ENCODE data around the gene DHCR7.

DHCR7 gene

DNA sequence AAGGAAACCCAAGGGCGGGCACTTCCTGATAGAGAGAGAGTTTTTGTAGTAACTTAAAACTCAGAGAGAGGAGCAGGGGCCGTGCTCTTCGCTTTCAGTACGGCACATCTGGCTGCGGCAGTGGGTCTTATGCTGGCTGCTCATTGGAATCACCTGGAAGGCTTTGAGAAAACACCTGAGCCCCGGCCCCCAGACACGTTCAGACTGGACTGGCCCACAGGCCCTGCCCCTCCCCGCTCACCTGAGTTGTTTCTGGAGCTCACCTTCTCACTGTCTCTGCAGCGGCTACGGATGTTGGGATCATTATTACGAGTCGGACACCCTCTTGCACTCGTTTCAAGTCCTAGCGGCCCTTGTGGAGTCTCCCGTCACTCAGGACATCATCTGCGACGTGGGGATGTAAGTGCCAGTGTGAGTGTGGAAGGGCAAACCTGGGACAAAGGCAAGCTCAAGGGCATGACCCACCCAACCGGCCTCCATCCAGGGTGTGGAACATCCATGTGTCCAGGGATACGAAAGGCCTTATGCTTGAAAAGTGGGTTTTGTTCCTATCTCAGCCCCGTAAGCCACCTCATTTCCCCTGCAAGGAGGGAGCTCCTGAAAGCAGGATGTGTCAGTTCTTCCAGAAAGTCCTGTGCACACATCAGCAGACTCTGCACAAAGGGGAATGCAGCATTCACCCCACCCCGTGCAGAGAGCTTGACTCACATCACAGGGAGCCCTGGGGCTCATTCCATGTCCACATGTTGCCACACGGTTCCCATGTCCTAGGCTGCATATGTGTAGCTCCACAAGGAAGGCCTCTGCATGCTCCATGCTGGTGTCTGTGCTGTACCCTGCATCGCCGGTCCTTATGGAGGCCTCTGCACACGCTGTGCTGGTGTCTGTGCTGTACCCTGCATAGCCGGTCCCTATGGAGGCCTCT lies 10.2 kb upstream of the DHCR7 start:
- no peak for DNase-seq (ENCODE audit: low read depth, low spot score)

DNA sequence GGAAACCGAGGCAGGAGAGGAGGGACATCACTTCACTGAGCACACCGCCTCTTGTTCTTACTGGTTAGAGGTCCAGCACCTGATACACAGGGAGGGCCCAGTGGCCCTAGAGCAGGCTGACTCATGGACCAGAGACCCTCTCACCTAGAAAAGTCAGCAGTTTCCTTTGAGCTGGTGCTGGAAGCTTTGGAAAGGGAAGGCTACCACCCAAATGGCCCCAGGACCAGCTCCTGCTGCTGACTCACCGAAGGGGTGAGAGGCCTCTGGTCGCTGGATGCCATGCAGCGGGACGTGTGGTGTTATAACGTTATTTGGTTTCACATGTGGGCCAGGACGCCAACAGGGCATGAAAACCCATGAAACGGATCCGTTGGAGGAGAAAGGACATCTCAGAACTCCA lies 8.6 kb upstream of the DHCR7 start:
- no peak for DNase-seq (ENCODE audit: low read depth, low spot score)

GRCh38 chr11:71456294-71456693 lies 8.1 kb upstream of the DHCR7 start:
- DNase-seq (ENCODE audit: low read depth, low spot score), result no peak

DNA sequence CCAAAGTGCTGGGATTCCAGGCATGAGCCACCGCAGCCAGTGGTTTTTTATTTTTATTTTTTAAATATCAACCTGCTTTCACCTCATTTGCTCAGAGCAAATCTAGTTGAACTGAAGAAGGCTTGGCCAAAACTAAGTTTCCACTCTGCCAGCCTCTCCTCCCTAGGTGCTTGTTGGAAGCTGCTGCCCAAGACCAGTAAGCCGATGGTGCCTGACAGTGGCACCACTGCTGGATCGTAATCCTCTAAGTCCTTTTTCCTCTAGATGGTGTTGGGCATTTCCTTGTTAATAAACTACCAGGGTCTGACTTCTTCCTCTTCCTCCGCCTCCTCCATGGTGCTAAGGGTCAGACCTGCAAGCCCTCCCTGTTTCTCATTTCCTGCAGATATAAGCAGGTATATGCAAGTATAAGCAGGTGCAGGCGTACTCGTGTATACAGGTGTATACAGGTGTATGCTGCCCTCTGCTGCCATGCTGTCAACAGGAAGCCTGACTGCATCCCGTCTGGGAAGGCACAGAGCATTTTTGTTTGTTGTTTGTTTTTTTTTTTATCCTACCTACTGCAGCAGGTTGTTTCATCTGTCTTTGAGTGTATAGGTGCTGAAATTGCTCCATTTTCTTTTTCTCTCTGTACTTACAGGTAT lies 6.4 kb upstream of the DHCR7 start:
- DNase-seq (ENCODE audit: low read depth, low spot score), result no peak

DNA sequence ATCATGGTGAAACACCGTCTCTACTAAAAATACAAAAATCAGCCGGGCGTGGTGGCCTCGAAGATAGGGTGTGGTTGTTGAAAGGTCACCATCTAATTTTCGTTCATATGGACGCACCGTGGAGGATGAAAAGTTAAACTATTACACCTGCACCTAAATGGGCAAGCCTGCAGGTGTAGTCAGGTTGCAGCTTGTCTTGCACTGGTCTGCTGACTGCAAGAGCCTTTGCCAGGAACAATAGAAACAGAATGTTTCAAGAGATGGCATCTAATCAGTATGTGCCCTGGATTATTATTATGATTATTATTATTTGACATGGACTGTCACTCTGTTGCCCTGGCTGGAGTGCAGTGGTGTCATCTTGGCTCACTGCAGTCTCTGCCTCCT lies 5.7 kb upstream of the DHCR7 start:
- no peak for DNase-seq (ENCODE audit: low read depth, low spot score)

GRCh38 chr11:71453037-71453917 lies 5.1 kb upstream of the DHCR7 start, which contains the start of gene NADSYN1:
TSS of gene NADSYN1 (plus strand) at chr11:71453203. CDS start at chr11:71453297, 94 bp downstream.
- peak; percentile 85 for DNase-seq (ENCODE audit: low read depth, low spot score)

DNA sequence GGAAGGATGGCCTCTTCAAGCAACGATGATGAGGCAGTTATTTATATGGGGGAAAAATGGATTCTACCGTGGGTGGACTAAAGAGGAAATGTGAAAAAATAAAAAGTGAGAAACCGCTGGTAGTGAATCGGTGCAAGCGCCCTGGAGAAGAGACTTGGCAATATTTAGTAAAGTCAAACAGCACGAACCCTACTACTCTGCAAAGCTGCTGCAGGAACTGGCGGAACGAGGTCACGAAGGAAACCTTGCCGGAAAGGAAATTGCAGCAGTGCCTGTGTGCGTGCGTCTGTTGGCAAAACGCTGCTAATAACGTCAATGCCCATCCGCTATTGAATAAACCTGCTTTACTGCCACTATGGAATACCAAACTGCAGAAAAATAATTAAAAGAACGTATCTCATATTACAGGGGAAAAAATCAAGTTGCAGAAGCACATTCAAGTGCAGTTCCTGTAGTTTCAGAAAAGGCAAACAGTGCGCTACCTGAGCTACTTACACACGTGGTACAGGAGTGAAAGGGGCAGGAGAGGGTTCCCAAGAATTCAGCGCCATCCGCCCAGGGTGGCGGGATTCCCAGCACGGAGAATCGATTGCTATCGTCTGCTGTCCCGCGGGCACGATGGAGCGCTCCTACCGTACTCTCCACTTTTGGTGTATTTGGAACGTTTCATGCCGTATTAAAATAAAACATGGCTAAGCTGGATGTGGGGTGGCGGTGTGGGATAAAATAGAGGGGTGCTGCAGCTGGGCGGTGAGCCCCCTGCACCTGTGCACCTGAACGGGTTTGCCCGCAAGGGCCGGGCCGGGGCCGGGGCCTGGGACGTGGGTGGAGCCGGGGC lies 4.2 kb upstream of the DHCR7 start:
- DNase-seq (ENCODE audit: low read depth, low spot score), result peak; percentile 10

DNA sequence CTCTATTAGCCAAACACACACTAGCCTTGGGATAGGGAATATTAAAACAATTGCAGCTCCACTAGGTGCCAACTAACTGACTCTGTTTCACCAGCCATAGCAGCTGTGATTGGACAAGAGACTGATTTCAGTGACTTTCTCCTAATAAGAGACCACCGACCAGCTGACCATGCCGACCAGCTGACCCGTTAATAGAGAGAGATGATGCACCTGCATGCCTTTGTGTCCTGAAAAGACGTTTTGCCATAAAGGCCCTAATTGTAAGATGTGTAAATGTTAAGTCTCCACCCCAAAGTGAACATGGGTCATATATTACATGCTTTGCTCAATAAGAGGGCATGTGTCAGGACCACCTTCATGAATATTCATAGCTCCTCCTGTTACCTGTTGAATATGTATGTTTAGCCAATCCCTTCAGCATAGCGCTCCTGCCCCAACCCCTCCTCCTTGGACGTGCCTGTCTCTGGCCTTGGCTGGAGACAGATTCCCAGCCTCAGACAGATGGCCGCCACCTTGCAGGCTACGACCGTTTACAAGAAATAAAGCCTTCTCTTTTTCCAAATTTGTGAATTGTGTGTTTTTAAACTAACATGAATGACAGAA lies 3.5 kb upstream of the DHCR7 start:
- no peak for DNase-seq (ENCODE audit: low read depth, low spot score)

GRCh38 chr11:71450939-71451338 lies 2.7 kb upstream of the DHCR7 start:
- no peak for DNase-seq (ENCODE audit: low read depth, low spot score)

- no peak for DNase-seq (ENCODE audit: low read depth, low spot score)
Observed at GRCh38 chr11:71450507-71450906, 2.3 kb upstream of the DHCR7 start.

GRCh38 chr11:71449596-71449995 lies 1.4 kb upstream of the DHCR7 start:
- DNase-seq (ENCODE audit: low read depth, low spot score), result no peak

GRCh38 chr11:71447791-71448256 lies 369 bp downstream of the DHCR7 start:
- DNase-seq (ENCODE audit: low read depth, low spot score), result no peak

GRCh38 chr11:71446942-71447688 lies 1.1 kb downstream of the DHCR7 start:
- no peak for DNase-seq (ENCODE audit: low read depth, low spot score)

GRCh38 chr11:71446150-71446549 lies 2.0 kb downstream of the DHCR7 start:
- no peak for DNase-seq (ENCODE audit: low read depth, low spot score)

DNA sequence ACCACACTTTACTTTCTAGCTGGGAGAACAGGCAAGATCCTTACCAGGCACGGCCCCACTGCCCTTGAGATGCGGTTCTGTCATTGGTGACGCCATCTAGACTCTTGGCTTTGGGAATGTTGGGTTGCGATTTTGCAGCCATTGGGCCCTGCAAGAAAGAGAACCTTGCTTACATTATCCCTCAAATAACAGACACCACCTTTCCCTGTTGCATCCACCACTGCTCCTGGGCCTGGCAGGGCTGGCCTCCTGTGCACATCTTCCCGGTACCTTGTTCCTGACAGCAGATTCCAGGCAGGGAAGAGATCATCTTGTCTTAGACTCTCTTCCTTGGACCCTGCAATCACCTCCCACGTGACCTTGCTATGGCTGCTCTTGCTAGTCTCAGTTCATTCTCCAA lies 3.4 kb downstream of the DHCR7 start:
- DNase-seq (ENCODE audit: low read depth, low spot score), result no peak

GRCh38 chr11:71443736-71444445 lies 4.3 kb downstream of the DHCR7 start:
- no peak for DNase-seq (ENCODE audit: low read depth, low spot score)

DNA sequence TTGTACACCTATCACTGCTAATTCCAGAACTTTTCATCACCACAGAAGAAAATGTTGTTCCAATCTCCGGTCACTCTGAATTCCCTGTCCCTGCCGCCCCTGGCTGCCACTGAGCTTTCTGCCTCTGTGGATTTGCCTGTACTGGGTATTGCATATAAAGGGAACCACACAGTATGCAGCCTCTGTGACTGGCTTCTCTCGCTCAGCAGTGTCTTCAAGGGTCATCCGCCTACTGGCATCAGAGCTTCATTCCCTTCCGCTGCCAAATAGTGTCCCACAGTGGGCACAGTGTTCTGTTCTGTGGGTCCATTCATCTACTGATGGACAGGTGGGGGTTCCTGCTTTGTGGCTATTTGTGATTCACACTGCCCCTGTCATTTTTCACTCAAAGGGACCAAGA lies 5.3 kb downstream of the DHCR7 start:
- no peak for DNase-seq (ENCODE audit: low read depth, low spot score)

DNA sequence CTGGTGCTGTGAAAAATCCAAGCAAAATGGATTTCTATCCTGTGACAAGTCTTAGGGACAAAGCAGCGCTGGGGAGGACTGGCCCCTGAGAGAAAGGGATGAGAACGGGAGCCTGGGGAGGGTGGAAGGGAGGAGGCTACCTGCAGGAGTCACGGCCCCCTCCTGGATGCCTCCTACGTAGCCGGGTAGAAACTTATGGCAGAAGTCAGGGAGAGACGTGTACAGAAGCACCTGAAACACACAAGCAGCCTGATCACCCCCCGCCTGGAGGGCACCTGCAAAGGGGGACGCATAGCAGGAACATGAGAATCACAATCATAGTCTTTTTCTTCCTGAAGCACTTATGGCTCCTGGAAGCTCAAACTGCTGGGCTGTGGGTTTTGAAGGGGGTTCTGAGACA lies 6.1 kb downstream of the DHCR7 start:
- no peak for DNase-seq (ENCODE audit: low read depth, low spot score)

- DNase-seq (ENCODE audit: low read depth, low spot score), result no peak
Observed at GRCh38 chr11:71441251-71441650, 6.9 kb downstream of the DHCR7 start.

All from activated naive CD8-positive, alpha-beta T cell treated with anti-CD3 and anti-CD28 coated beads, Interleukin-2, amount 50 U/mL, for 16 hours (primary cell).